Heart left ventricle (tissue), 16 donors: ENCODE data around the gene SCYL2. TPM values are rescaled to one million over a fixed set of nuclear protein-coding genes. Genes with fewer than 3 reads are reported as not detected.
"Not testable (repeated sequence)": the region's sequence is repeated elsewhere in the genome, so short reads cannot be mapped to it uniquely, and the experiment has no call there.

ENCODE experiments used
- ATAC-seq, 4 donors: fragments of 200-7000 bp; cut with Tn5 transposase; one replicate each; pipeline ENCODE4 v1.9.1; 2020 to 2022; ENCODE audit warnings: moderate library complexity in 4 of 4, mild to moderate bottlenecking in 3 of 4, moderate number of reproducible peaks in 1 of 4
- DNase-seq, 5 donors: peaks; one replicate each; pipeline ENCODE4 v3.0.0-alpha.2; 2020
- H3K27ac ChIP-seq, 12 donors: fragments of 200-600 bp; sonication (generic) in 4 of 12; one replicate each; pipeline versions ENCODE4 v1.5.0 to v1.8.0; 2016 to 2022; ENCODE audit warnings: mild to moderate bottlenecking in 2 of 12
- H3K27me3 ChIP-seq, 9 donors: fragments of 200-600 bp; sonication (generic) in 2 of 9; one replicate each; pipeline versions ENCODE4 v1.5.1 to v1.8.0; 2016 to 2022; ENCODE audit warnings: mild to moderate bottlenecking in 3 of 9
- H3K36me3 ChIP-seq, 9 donors: fragments of 200-600 bp; sonication (generic) in 2 of 9; one replicate each; pipeline versions ENCODE4 v1.5.0 to v1.8.0; 2018 to 2022; ENCODE audit warnings: mild to moderate bottlenecking in 2 of 9
- H3K4me1 ChIP-seq, 12 donors: fragments of 200-600 bp; sonication (generic) in 4 of 12; one replicate each; pipeline versions ENCODE4 v1.5.0 to v1.8.0; 2016 to 2022; ENCODE audit warnings: mild to moderate bottlenecking in 3 of 12
- H3K4me3 ChIP-seq, 12 donors: fragments of 200-600 bp; sonication (generic) in 4 of 12; one replicate each; pipeline versions ENCODE4 v1.5.0 to v1.8.0; 2017 to 2022; ENCODE audit warnings: mild to moderate bottlenecking in 9 of 12, moderate library complexity in 4 of 12
- H3K9me3 ChIP-seq, 12 donors: fragments of 200-600 bp; sonication (generic) in 4 of 12; one replicate each; pipeline versions ENCODE4 v1.5.0 to v1.8.0; 2016 to 2022; ENCODE audit warnings: mild to moderate bottlenecking in 1 of 12
- POLR2A ChIP-seq, 2 donors: fragments of 450-650 bp; IDR thresholded peaks; one replicate each; pipeline ENCODE4 v1.6.1; 2017; ENCODE audit warnings: antibody characterized with exemption in 2 of 2, mild to moderate bottlenecking in 2 of 2, moderate library complexity in 2 of 2
- WGBS, 4 donors: extraction: QIAGEN DNeasy Blood & Tissue Kit in 2 of 4; methylation state at CpG; one replicate each; pipeline versions ENCODE4 v1.1.5 to v1.1.7; 2013 to 2018; 5-methylcytosine and 5-hydroxymethylcytosine counted together
- intact Hi-C, 10 donors: fragments of 100-400 bp; cut with DNase I; formaldehyde crosslinking; loops; one replicate each; pipeline versions ENCODE4 v1.11.1 to v1.14.2; 2022
- long read RNA-seq, 3 donors: library from polyadenylated mRNA; unstranded; transcript quantifications; one replicate each; pipeline ENCODE4 v2.0.0, GENCODE V29; 2020 to 2021
- polyA plus RNA-seq, 2 donors: library from polyadenylated mRNA; stranded (reverse); fragments of 200-250 nt; gene quantifications; one replicate each; pipeline ENCODE4 v1.2.3, GENCODE V29; 2013
- total RNA-seq, 9 donors: library from RNA; depleted of rRNA in 2 of 9; stranded (reverse); fragments of >200 nt in 2 of 9; fragmentation: NEBNext Ultra II Directional in 3 of 9; extraction: Animal tissue kit (Norgen Biotek cat#: 25700) in 3 of 9; gene quantifications; one replicate each; pipeline versions ENCODE4 v1.1.0 to v1.2.4, GENCODE V29; 2016 to 2023
- TF ChIP-seq, protein P1 (sequence below), 12 donors: fragments of 200-600 bp; sonication (generic) in 4 of 12; IDR thresholded peaks; one replicate each; pipeline versions ENCODE4 v1.5.0 to v1.8.0; 2018 to 2022; ENCODE audit warnings: antibody characterized with exemption in 12 of 12, mild to moderate bottlenecking in 5 of 12
- donor health status: ischemic (EF 13 %, LVEDD 7.1; RV severe dilation, severe dysfunction).
- donor health status: healthy with polysubstance abuse.
- donor health status: DM: no; HTN: yes; CAD: no.
- donor health status: DM: no; HTN: no; CAD: no.
- donor health status: ischemic (EF 25% LVEDD 6.9; RV normal size, moderate dysfunction).
- donor health status: ischemic (EF 25% LVEDD 5.7; RV mildly dilated, moderate dysfunction).
- donor health status: healthy.
- donor health status: DM: yes; HTN: yes; CAD: no.
- donor health status: ischemic (EF 35%, LVEDD 5.7; RV mildly dilated, moderate dysfunction).
- donor health status: nonischemic (EF 11% LVEDD 7.7; RV severe dilation, severe dysfunction).
- donor health status: DM: yes; HTN: yes; CAD: no.
- donor health status: PGD.
- donor health status: ischemic (EF 29% LVEDD 5.4; RV normal size, mild dysfunction).
- donor health status: nonischemic (EF 23%, LVEDD 6.1; RV moderate dilation, normal function).

SCYL2 gene, protein sequence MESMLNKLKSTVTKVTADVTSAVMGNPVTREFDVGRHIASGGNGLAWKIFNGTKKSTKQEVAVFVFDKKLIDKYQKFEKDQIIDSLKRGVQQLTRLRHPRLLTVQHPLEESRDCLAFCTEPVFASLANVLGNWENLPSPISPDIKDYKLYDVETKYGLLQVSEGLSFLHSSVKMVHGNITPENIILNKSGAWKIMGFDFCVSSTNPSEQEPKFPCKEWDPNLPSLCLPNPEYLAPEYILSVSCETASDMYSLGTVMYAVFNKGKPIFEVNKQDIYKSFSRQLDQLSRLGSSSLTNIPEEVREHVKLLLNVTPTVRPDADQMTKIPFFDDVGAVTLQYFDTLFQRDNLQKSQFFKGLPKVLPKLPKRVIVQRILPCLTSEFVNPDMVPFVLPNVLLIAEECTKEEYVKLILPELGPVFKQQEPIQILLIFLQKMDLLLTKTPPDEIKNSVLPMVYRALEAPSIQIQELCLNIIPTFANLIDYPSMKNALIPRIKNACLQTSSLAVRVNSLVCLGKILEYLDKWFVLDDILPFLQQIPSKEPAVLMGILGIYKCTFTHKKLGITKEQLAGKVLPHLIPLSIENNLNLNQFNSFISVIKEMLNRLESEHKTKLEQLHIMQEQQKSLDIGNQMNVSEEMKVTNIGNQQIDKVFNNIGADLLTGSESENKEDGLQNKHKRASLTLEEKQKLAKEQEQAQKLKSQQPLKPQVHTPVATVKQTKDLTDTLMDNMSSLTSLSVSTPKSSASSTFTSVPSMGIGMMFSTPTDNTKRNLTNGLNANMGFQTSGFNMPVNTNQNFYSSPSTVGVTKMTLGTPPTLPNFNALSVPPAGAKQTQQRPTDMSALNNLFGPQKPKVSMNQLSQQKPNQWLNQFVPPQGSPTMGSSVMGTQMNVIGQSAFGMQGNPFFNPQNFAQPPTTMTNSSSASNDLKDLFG
- total RNA-seq (10 to 100 TPM; 23.7 to 41.3 (median 33.8) TPM), polyA plus RNA-seq (10 to 100 TPM in 1 of 2 donors, 1 to 10 TPM in 1; 8.1 to 21.7 TPM)
- long read RNA-seq, donor 1, full-length matches to known transcripts = 9 of 22 reads
- long read RNA-seq, donor 1, partial matches to known transcripts = 2 of 22 reads
- long read RNA-seq, donor 1, other reads (novel, unspliced or antisense) = 11 of 22 reads
- long read RNA-seq, donor 2, full-length matches to known transcripts = 10 of 31 reads
- long read RNA-seq, donor 2, partial matches to known transcripts = 5 of 31 reads
- long read RNA-seq, donor 2, other reads (novel, unspliced or antisense) = 16 of 31 reads
- long read RNA-seq, donor 3, full-length matches to known transcripts = 10 of 33 reads
- long read RNA-seq, donor 3, partial matches to known transcripts = 3 of 33 reads
- long read RNA-seq, donor 3, other reads (novel, unspliced or antisense) = 20 of 33 reads

DNA sequence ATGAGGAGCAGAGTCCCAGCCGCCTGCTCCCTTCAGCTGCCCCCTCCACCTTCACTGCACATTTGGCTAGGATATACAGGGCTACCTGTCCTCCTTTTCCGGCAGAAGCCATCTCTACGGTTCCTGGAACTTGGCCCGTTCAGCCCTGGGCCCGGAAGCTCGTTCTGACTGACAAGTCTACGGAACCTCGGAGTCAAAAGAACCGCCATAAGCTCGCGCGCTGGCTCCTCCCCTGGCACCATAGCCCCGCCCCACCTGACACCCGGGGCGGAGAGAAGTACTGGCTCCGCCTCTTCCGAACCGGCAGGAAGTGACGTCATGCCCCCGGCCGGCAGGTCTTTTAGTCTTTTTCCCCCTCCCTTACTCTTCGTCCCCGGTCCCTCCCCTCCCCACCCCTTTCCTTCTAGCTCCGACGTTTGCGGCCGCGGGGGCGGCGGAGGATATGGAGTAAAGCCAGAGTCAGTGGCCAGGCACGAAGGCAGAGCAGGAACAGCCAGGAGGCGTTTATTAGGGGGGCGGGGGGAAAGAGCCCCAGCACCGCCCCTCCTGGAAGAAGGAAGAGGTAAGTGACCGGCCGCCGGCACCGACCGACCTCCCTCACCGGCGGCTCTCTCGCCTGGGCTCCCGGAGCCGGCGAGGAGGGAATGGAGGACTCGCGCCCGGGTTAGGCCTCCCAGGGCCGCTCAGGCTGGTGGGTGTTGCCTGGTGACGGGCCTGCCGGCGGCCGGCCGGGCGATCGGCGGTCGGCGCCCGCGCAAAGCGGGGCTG, at the start of gene SCYL2, which contains the start of gene DEPDC4:
Gene SCYL2 (plus strand): TSS at position 343 of the 768 bp plus-strand sequence. CDS start 15,794 bp downstream, outside the sequence.
Gene DEPDC4 (minus strand): TSS at position 245 of the 768 bp plus-strand sequence. CDS start 3 bp downstream, at position 242.
- intact Hi-C loops = loop anchor here in 5 of 10 donors (2.0 to 5.0 kb wide), 6 partner anchors 32 to 290 kb away; partner anchors contain the start of genes ACTR6 (in 4 of the 5) and BLTP3B (in 1 of the 5)

DNA sequence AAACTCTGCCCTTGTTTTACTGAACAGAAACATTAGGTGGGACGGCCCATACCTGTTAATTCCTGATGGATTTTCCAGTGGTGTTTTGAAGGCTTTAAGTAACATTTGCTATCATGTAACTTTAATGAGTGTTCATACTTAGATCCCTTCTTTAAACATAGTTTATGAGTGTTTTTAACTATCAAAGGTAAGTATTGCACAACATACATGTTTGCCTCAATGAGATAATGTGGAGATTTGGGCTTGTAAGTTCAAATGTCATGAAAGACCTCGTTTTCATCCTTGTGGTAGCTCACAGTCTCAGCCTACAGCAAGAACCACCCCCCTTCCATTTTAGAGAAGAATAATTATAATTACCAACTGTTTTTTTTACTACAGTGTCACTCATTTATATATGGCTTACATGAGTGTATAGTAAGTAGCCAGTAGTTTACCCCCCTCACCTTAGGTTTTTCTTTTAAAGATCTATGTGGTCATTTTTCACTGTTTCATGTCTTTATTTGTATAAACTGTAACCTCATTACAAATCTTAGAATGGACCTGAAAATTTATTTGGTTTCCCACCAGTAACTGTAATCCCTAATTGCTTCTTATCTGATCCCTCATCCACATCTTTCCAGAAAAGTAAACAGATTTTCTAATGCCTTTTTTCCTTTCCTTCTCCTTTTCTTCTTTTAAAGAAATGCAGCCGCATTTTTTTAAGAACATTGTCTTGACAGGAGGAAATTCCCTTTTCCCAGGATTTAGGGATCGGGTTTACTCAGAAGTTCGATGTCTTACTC, 47.5 kb upstream of the SCYL2 start:
- Histone ChIP-seq H3K27ac (no peak overlapping the region), H3K9me3 (no peaks in the 10 kb centered on the region), H3K4me1 (peaks cover 0 to 6% (median 0%) of the 10 kb centered on the region in 12 donors), H3K27me3 (no peaks in the 10 kb centered on the region), H3K4me3 (no peak overlapping the region), H3K36me3 (peaks cover 0 to 100% (median 81%) of the 10 kb centered on the region in 9 donors)
- intact Hi-C loops = no loop called here
- WGBS, 4 donors = 86 to 94% (median 91%) methylated on average over 5 of the region's 5 CpGs
- ATAC-seq (no peak), DNase-seq (no peak)
- TF ChIP-seq, protein P1, sequence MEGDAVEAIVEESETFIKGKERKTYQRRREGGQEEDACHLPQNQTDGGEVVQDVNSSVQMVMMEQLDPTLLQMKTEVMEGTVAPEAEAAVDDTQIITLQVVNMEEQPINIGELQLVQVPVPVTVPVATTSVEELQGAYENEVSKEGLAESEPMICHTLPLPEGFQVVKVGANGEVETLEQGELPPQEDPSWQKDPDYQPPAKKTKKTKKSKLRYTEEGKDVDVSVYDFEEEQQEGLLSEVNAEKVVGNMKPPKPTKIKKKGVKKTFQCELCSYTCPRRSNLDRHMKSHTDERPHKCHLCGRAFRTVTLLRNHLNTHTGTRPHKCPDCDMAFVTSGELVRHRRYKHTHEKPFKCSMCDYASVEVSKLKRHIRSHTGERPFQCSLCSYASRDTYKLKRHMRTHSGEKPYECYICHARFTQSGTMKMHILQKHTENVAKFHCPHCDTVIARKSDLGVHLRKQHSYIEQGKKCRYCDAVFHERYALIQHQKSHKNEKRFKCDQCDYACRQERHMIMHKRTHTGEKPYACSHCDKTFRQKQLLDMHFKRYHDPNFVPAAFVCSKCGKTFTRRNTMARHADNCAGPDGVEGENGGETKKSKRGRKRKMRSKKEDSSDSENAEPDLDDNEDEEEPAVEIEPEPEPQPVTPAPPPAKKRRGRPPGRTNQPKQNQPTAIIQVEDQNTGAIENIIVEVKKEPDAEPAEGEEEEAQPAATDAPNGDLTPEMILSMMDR (IDR thresholded peaks at IDR 0.05) = no peak
- no peak for TF ChIP-seq POLR2A (IDR thresholded peaks at IDR 0.05)

More for the DNA sequence above, at the start of gene SCYL2, which contains the start of gene DEPDC4:
- DNase-seq = peak; percentile 95 to 97 (median 96)
- H3K4me1 ChIP-seq = peaks cover 15 to 46% (median 27%) of the 10 kb centered on the region in 12 donors
- H3K27me3 ChIP-seq = no peaks in the 10 kb centered on the region
- H3K36me3 ChIP-seq = no peaks in the 10 kb centered on the region
- no peaks in the 10 kb centered on the region for H3K9me3 ChIP-seq
- 0 to 1% (median 1%) methylated on average over 49 to 62 of the region's 62 CpGs for WGBS, 4 donors
- H3K27ac ChIP-seq = peak within 1 kb of the TSS; percentile 89 to 99 (median 97)
- peak; percentile 97 to 98 (median 98) for ATAC-seq
- peak within 1 kb of the TSS; percentile 74 to 99 (median 92) for H3K4me3 ChIP-seq
- TF ChIP-seq, protein P1 (IDR thresholded peaks at IDR 0.05) = peak in 4 of 12 donors; percentile 14 to 36 (median 22)
- peak in 1 of 2 donors; percentile 59 for TF ChIP-seq POLR2A (IDR thresholded peaks at IDR 0.05)

DNA sequence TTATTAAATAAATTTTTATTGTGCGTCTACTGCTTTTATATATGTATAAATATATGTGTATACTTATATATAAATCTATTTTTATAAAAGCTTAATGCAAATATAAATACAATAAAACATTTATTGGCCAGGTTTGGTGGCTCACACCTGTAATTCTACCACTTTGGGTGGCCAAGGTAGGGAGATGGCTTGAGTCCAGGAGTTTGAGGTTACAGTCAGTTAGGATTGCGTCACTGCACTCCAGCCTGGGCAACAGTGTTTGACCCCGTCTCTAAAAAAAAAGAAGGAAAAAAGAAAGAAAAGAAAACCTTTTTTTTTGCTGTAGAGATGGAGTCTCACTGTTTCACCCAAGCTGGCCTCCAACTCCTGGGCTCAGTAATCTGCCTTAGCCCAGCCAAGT, 45.5 kb upstream of the SCYL2 start:
- Histone ChIP-seq H3K36me3 (peaks cover 0 to 96% (median 82%) of the 10 kb centered on the region in 9 donors), H3K4me1 (no peaks in the 10 kb centered on the region), H3K27ac (no peak overlapping the region), H3K4me3 (no peak overlapping the region), H3K27me3 (no peaks in the 10 kb centered on the region), H3K9me3 (no peaks in the 10 kb centered on the region)
- no peak for ATAC-seq
- TF ChIP-seq, protein P1 (IDR thresholded peaks at IDR 0.05) = no peak
- TF ChIP-seq POLR2A (IDR thresholded peaks at IDR 0.05) = no peak
- no peak for DNase-seq
- 91 to 98% (median 93%) methylated on average over 3 of the region's 3 CpGs for WGBS, 4 donors
- intact Hi-C loops = no loop called here

DNA sequence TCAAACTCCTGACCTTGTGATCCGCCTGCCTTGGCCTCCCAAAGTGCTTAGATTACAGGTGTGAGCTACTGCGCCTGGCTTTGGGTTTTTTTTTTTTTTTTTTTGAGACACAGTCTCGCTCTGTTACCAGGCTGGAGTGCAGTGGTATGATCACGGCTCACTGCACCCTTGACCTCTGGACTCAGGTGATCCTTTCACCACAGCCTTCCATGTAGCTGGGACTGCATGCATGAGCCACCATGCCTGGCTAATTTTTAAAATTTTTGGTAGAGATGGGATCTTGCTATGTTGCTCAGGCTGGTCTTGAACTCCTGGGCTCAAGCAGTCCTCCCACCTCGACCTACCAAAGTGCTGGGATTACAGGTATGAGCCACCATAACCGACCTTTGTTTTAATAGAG, 44.8 kb upstream of the SCYL2 start:
- intact Hi-C loops, H3K27ac ChIP-seq, DNase-seq, H3K27me3 ChIP-seq, ATAC-seq, H3K4me3 ChIP-seq, H3K4me1 ChIP-seq, H3K9me3 ChIP-seq: not testable (repeated sequence)
- H3K36me3 ChIP-seq = peaks cover 0 to 90% (median 82%) of the 10 kb centered on the region in 9 donors
- 96 to 98% (median 97%) methylated on average over 6 of the region's 6 CpGs for WGBS, 4 donors
